Skeletal muscle tissue (tissue), 4 donors: ENCODE measurements around the gene UBA3. TPM values are rescaled to one million over a fixed set of nuclear protein-coding genes. Genes with fewer than 3 reads are reported as not detected.

Experiments
- H3K27ac ChIP-seq: one replicate; pipeline ENCODE4 v1.7.0; 2013; ENCODE audit warnings: mild to moderate bottlenecking, low read depth, low read length, inconsistent platforms
- H3K27me3 ChIP-seq, 3 donors: one replicate each; pipeline ENCODE4 v1.7.0; 2013; ENCODE audit warnings: low read length in 3 of 3; ENCODE audit not compliant: control insufficient read depth in 3 of 3, insufficient read depth in 3 of 3
- H3K36me3 ChIP-seq, 3 donors: one replicate each; pipeline ENCODE4 v1.7.0; 2013; ENCODE audit warnings: low read length in 3 of 3; ENCODE audit not compliant: control insufficient read depth in 3 of 3, insufficient read depth in 3 of 3
- H3K4me1 ChIP-seq, 3 donors: one replicate each; pipeline ENCODE4 v1.7.0; 2013; ENCODE audit warnings: low read length in 3 of 3, mild to moderate bottlenecking in 3 of 3; ENCODE audit not compliant: control insufficient read depth in 3 of 3, insufficient read depth in 3 of 3
- H3K4me3 ChIP-seq, 3 donors: one replicate each; pipeline ENCODE4 v1.7.0; 2013; ENCODE audit warnings: low read length in 3 of 3
- H3K9ac ChIP-seq, 3 donors: one replicate each; pipeline ENCODE4 v1.7.0; 2013; ENCODE audit warnings: low read length in 3 of 3, mild to moderate bottlenecking in 3 of 3, moderate library complexity in 2 of 3, low read depth in 1 of 3
- H3K9me3 ChIP-seq, 3 donors: one replicate each; pipeline ENCODE4 v1.7.0; 2013; ENCODE audit warnings: low read length in 3 of 3; ENCODE audit not compliant: control insufficient read depth in 3 of 3
- total RNA-seq: library from RNA; depleted of rRNA; stranded (reverse); fragments of >200 nt; gene quantifications from one replicate; pipeline ENCODE4 v1.2.3, GENCODE V29; 2014
- donor health status: Osteomylitis.

Gene UBA3
- total RNA-seq, 1 donor from 2014 or later = 48.5 TPM

DNA sequence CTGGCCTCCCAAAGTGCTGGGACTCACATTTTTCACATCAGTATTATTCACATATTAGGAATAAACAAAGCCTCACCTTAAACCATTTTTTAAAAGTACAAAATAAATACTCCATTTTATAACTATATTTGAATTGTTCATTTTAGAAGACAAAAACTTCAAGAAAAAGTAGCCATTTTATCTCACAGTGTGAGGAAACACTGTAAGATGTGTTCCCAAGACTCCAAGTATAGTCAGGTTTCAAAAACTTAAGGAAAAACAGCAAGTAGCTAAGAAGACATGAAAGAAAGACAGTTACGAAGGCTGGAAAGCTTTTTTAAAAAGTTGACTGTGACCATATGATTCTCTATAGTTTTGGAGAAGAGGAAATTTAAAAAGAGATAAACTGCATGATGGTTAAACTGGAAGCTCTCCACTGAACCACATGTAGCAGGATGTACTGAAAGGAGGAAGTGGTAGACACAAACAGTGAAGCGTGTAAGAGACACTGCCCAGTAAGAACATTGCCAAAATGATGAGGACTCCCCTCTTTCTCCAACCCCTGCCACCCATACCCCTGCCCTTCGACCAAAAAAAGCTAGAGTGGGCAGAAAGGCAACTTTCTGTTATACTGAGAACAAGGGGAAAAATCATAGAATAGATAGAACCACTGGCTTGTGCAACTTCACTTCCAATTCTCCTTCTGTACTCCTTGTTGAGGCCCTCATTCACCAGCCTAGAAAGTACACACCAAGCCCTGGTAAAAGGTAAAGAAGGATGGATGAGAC, 21.8 kb downstream of the UBA3 start:
- H3K27me3 ChIP-seq = no peaks in the 10 kb centered on the region
- H3K27ac ChIP-seq = no peak overlapping the region
- no peak overlapping the region for H3K9ac ChIP-seq
- no peak overlapping the region for H3K4me3 ChIP-seq
- no peaks in the 10 kb centered on the region for H3K4me1 ChIP-seq
- peaks cover 31 to 61% (median 57%) of the 10 kb centered on the region in 3 donors for H3K36me3 ChIP-seq
- no peaks in the 10 kb centered on the region for H3K9me3 ChIP-seq

DNA sequence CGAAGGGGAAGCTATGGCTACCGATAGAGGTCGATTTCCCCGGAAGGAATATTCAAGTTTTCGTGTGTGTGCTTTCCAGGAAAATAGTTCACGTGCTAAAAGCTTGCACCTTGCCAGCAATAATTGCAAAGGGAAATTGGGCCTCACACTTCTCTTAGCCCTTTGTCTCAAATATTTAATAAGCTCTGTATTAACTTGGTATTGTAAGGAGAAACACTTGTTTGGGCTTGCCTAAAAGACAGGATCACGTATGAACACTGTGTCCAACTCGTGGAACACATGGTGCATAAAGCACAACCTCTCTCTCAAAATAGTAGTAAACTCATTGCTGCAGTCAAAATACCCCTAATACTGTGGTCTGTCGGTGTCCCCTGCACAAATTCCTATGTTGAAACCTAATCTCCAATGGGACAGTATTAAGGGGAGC, 27.7 kb downstream of the UBA3 start:
- no peaks in the 10 kb centered on the region for H3K9me3 ChIP-seq
- H3K4me3 ChIP-seq = peak overlapping the region; percentile 92 to 97 (median 93)
- no peaks in the 10 kb centered on the region for H3K27me3 ChIP-seq
- peak overlapping the region; percentile 96 to 99 (median 97) for H3K9ac ChIP-seq
- peak overlapping the region; percentile 96 for H3K27ac ChIP-seq
- H3K4me1 ChIP-seq = peaks cover 8 to 26% (median 22%) of the 10 kb centered on the region in 3 donors
- peaks cover 2 to 28% (median 27%) of the 10 kb centered on the region in 3 donors for H3K36me3 ChIP-seq

DNA sequence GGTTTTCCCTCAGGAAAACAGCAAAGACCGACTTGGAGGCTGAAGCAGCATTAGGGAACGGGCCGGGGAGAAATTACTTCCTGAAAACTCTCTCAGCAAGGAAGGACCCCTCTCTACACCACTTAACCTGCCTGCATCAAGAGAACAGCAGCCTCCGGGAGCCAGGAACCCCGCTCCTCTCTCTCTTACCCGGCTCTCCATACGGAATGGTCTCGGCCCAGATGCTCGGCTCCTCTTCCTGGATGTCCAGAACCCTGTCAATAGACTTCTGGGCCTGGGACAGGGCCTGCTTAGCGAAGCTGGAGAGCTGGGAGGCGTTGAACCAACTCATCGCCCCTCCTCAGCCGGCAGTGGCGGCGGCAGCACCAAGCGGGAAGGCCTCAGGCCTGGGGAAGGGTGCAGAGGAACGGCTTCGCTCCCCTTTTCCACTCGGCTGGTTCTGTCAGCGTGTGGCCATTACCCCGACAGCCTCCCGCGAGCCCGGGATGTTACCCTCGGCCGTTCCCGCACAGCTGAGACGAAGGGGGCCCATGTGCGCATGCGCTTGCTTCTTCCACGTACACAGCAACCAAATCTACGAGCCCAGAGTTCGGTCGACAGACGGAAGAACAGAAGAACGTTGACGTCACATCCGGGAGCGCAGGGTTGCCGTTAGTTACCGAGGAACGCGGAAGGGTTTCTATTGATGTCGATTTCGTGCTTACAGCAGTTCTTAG, 28.3 kb downstream of the UBA3 start, which contains the start of gene TMF1:
TSS of gene TMF1 (minus strand) at position 578 of the 716 bp plus-strand sequence. CDS start at position 331, 247 bp downstream.
- Histone ChIP-seq H3K36me3 (peaks cover 6 to 32% (median 28%) of the 10 kb centered on the region in 3 donors), H3K4me3 (peak within 1 kb of the TSS; percentile 92 to 97 (median 93)), H3K9me3 (no peaks in the 10 kb centered on the region), H3K27ac (peak within 1 kb of the TSS; percentile 96), H3K4me1 (peaks cover 8 to 26% (median 22%) of the 10 kb centered on the region in 3 donors), H3K9ac (peak within 1 kb of the TSS; percentile 96 to 99 (median 97)), H3K27me3 (no peaks in the 10 kb centered on the region)

DNA sequence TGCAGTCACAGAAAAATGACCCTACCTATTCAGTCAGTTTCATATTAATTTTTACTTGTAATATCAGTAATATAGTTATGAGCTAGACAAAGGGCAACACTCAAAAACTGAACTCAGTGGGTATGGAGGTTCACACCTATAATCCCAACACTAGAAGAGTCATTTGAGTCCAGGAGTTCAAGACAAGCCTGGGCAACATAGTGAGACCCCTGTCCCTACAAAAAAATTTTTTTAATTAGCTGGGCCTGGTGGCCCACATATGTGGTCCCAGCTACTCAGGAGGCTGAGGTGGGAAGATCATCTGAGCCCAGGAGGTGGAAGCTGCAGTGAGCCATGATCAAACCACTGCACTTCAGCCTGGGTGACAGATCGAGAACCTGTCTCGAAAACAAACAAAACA, 31.2 kb downstream of the UBA3 start:
- peaks cover 6 to 25% (median 18%) of the 10 kb centered on the region in 3 donors for H3K36me3 ChIP-seq
- no peak overlapping the region for H3K27ac ChIP-seq
- H3K4me1 ChIP-seq = peaks cover 8 to 26% (median 22%) of the 10 kb centered on the region in 3 donors
- H3K9ac ChIP-seq = no peak overlapping the region
- no peaks in the 10 kb centered on the region for H3K9me3 ChIP-seq
- H3K4me3 ChIP-seq = no peak overlapping the region
- no peaks in the 10 kb centered on the region for H3K27me3 ChIP-seq

DNA sequence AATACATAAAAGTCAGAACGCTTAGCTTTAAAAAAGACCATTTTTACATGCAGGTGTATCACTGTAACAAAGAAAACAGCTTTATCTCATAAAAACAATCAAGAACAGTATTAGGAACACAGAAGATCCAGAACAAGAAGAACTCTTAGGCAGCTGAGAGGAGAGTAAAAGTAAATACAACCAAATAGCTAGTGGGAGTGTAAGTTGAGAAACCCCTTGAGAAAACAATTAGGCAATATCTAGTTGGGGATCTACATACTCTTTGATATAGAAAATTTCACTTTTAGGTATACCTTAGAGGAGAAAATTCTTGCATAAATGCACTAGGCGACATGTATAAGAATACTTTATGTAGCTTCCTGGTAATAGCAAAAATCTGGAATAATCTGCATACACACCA, 35.6 kb downstream of the UBA3 start:
- Histone ChIP-seq H3K4me3 (no peak overlapping the region), H3K27me3 (no peaks in the 10 kb centered on the region), H3K27ac (no peak overlapping the region), H3K36me3 (peaks cover 19 to 57% (median 35%) of the 10 kb centered on the region in 3 donors), H3K9ac (no peak overlapping the region), H3K4me1 (peaks cover 0 to 3% (median 0%) of the 10 kb centered on the region in 3 donors), H3K9me3 (no peaks in the 10 kb centered on the region)

DNA sequence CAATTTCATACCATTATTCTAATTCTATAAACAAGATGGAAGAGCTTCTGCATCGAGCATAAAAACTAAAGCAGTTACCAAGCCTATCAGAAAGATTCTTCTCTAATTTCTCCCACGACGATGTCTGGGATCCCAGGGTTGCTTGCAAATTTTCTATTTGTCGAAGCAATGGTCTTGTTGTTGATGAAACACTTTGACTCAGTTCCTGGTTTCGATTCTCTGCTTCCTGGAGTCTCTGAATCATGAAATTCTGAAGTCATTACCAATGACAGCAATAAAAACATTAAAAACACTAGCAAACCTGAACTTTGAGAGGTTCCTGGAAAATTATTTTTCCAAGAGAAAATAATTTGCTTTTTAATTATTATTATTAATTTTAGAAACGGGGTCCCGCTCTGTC, 46.7 kb downstream of the UBA3 start:
- H3K36me3 ChIP-seq = peaks cover 17 to 55% (median 45%) of the 10 kb centered on the region in 3 donors
- H3K9me3 ChIP-seq = no peaks in the 10 kb centered on the region
- no peaks in the 10 kb centered on the region for H3K4me1 ChIP-seq
- no peak overlapping the region for H3K27ac ChIP-seq
- no peak overlapping the region for H3K4me3 ChIP-seq
- no peaks in the 10 kb centered on the region for H3K27me3 ChIP-seq
- no peak overlapping the region for H3K9ac ChIP-seq

DNA sequence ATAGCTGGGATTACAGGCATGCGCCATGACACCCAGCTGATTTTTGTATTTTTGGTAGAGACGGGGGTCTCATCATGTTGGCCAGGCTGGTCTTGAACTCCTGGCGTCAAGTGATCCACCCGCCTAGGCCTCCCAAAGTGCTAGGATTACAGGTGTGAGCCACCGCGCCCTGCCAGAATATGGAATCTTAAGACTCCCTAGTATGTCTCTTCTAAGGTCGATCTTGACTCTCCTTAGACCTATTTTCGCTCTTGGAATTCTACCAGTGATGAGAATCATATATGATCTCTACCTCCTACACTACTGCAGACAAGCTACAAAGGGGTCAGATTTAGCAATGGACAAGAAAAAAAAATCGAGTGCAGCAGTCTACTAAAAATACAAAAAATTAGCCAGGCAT, 47.4 kb downstream of the UBA3 start:
- Histone ChIP-seq H3K9me3 (no peaks in the 10 kb centered on the region), H3K4me1 (no peaks in the 10 kb centered on the region), H3K27ac (no peak overlapping the region), H3K36me3 (peaks cover 16 to 49% (median 47%) of the 10 kb centered on the region in 3 donors), H3K9ac (no peak overlapping the region), H3K4me3 (no peak overlapping the region), H3K27me3 (no peaks in the 10 kb centered on the region)

DNA sequence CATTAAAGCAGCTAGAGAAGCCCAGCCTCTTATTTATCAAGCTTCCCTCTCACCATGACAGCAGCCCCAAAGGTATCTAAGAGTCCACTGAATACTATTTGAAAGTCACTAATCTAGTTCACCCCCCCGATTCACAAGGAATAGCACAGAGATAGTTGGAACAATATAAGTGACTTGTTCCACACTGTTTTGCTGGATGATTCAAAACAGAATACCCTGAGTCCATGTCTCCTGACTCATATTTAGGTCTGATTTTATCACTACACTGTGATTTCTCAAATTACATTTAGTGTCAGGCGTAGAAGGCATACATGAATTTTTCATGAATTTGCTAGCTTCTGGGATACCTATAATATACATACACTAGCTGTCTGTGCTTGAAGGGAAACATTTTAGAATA, 48.0 kb downstream of the UBA3 start:
- Histone ChIP-seq H3K9me3 (no peaks in the 10 kb centered on the region), H3K27me3 (no peaks in the 10 kb centered on the region), H3K36me3 (peaks cover 16 to 51% (median 47%) of the 10 kb centered on the region in 3 donors), H3K4me3 (no peak overlapping the region), H3K9ac (no peak overlapping the region), H3K27ac (no peak overlapping the region), H3K4me1 (no peaks in the 10 kb centered on the region)

DNA sequence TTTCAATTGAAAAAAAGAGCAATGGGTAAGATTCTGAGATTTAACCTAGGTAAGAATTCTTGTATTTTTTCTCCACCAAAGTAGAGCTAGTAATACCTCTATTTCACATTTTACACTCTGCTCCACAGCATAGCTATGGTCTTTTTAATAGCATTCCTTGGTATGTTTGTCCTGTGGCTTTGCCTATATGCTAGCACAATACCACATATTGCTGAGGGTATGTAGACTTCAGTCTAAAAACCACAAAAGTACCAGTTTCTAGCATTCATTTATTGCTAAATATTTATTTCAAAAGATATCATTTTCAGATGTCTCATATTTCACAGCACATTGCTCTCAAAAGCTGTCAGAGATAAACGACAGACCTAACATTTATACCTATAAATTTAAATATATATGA, 48.5 kb downstream of the UBA3 start:
- no peak overlapping the region for H3K4me3 ChIP-seq
- H3K27ac ChIP-seq = no peak overlapping the region
- no peaks in the 10 kb centered on the region for H3K4me1 ChIP-seq
- peaks cover 16 to 51% (median 45%) of the 10 kb centered on the region in 3 donors for H3K36me3 ChIP-seq
- H3K9me3 ChIP-seq = no peaks in the 10 kb centered on the region
- no peaks in the 10 kb centered on the region for H3K27me3 ChIP-seq
- no peak overlapping the region for H3K9ac ChIP-seq

DNA sequence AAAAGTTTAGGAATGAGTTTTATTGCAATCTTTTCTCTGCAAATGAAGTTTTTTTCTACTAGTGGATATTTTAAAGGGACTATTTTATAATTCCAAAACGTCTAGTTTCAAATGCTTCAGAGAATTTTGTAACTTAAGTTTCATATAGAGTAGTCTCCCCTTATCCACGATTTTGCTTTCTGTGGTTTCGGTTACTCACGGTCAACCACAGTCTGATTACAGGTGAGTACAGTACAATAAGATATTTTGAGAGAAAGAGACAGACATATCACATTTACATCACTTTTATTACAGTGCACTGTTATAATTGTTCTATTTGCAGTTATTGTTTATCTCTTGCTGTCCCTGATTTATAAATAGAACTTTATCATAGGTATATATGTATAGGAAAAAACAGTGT, 59.3 kb downstream of the UBA3 start:
- no peaks in the 10 kb centered on the region for H3K27me3 ChIP-seq
- no peak overlapping the region for H3K9ac ChIP-seq
- H3K4me1 ChIP-seq = no peaks in the 10 kb centered on the region
- H3K36me3 ChIP-seq = peaks cover 7 to 21% (median 15%) of the 10 kb centered on the region in 3 donors
- no peak overlapping the region for H3K27ac ChIP-seq
- H3K9me3 ChIP-seq = no peaks in the 10 kb centered on the region
- no peak overlapping the region for H3K4me3 ChIP-seq
